Psoas muscle (tissue), 8 donors: ENCODE results near the gene TSPAN15. TPM values are rescaled to one million over a fixed set of nuclear protein-coding genes. Genes with fewer than 3 reads are reported as not detected.

Experiments used
- ATAC-seq, 4 donors: fragments of 200-7000 bp; cut with Tn5 transposase; one replicate each; pipeline ENCODE4 v1.9.1; 2020; ENCODE audit warnings: moderate library complexity in 3 of 4, mild to moderate bottlenecking in 2 of 4
- DNase-seq, 2 donors: peaks; one replicate each; pipeline ENCODE4 v3.0.0-alpha.2; 2020
- H3K27ac ChIP-seq: fragments of 200-600 bp; one replicate; pipeline ENCODE4 v1.8.0; 2022
- H3K27me3 ChIP-seq, 3 donors: fragments of 200-600 bp in 1 of 3; one replicate each; pipeline versions ENCODE4 v1.6.1 to v1.8.0; 2013 to 2022; ENCODE audit warnings: low read length in 2 of 3, mild to moderate bottlenecking in 2 of 3, moderate library complexity in 1 of 3; ENCODE audit not compliant: insufficient read depth in 3 of 3
- H3K36me3 ChIP-seq, 2 donors: fragments of 200-600 bp in 1 of 2; one replicate each; pipeline versions ENCODE4 v1.6.1 to v1.8.0; 2013 to 2022; ENCODE audit warnings: low read depth in 1 of 2, mild to moderate bottlenecking in 1 of 2, moderate library complexity in 1 of 2; ENCODE audit not compliant: insufficient read depth in 1 of 2
- H3K4me1 ChIP-seq: fragments of 200-600 bp; one replicate; pipeline ENCODE4 v1.8.0; 2022
- H3K4me3 ChIP-seq: fragments of 200-600 bp; one replicate; pipeline ENCODE4 v1.8.0; 2022; ENCODE audit warnings: mild to moderate bottlenecking
- H3K9me3 ChIP-seq: fragments of 200-600 bp; one replicate; pipeline ENCODE4 v1.8.0; 2022
- WGBS, 3 donors: extraction: QIAGEN DNeasy Blood & Tissue Kit; methylation state at CpG; one replicate each; pipeline versions ENCODE4 v1.1.6 to v1.1.7; 2013; 5-methylcytosine and 5-hydroxymethylcytosine counted together
- intact Hi-C, 2 donors: fragments of 100-400 bp; cut with DNase I; formaldehyde crosslinking; loops; one replicate each; pipeline versions ENCODE4 v1.11.0 to v1.14.2; 2022
- polyA plus RNA-seq, 3 donors: library from polyadenylated mRNA; stranded (reverse); fragments of 200-250 nt; gene quantifications; one replicate each; pipeline ENCODE4 v1.2.3, GENCODE V29; 2013
- total RNA-seq, 4 donors: library from RNA; stranded (reverse); fragmentation: NEBNext Ultra II Directional in 2 of 4; extraction: Animal tissue kit (Norgen Biotek cat#: 25700) in 2 of 4; gene quantifications; one replicate each; pipeline versions ENCODE4 v1.2.1 to v1.2.4, GENCODE V29; 2021 to 2023
- TF ChIP-seq, protein P1 (sequence below): fragments of 200-600 bp; IDR thresholded peaks from one replicate; pipeline ENCODE4 v1.8.0; 2022; ENCODE audit warnings: antibody characterized with exemption
- donor health status: healthy with polysubstance abuse.
- donor health status: DM: no; HTN: no; CAD: no; lungs with moderate emphysema.
- donor health status: Bipolar disorder and iron deficiency.
- donor health status: healthy.
- donor health status: DM: yes; HTN: yes; CAD: no.
- donor health status: DM: no; HTN: no; CAD: no.
- donor health status: DM: no; HTN: no; CAD: no.
- donor health status: DM: yes; HTN: yes; CAD: no.

The TSPAN15 gene
- total and polyA plus RNA-seq, 7 donors, result 6.3 to 35.0 (median 10.7) TPM

DNA sequence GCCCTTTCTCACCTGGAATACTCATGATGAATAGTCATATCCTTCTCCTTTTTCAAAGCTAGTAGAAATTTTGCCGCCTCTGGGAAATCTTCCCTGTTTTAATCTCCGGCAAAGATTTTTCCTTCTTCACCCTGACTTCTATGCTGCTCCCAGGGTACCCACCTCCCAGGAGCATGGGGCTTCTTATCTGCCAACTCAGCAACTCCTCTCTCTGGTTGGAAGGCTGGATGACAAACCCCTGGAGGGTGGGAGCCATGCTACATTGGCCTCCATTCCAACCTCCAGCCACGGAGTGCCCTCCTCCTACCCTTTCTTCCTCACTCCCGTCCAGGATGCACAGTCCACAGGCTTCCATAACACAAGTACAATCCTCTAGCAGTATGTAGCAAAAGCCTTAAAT is 102.1 kb downstream of the TSPAN15 start:
- TF ChIP-seq, protein P1, sequence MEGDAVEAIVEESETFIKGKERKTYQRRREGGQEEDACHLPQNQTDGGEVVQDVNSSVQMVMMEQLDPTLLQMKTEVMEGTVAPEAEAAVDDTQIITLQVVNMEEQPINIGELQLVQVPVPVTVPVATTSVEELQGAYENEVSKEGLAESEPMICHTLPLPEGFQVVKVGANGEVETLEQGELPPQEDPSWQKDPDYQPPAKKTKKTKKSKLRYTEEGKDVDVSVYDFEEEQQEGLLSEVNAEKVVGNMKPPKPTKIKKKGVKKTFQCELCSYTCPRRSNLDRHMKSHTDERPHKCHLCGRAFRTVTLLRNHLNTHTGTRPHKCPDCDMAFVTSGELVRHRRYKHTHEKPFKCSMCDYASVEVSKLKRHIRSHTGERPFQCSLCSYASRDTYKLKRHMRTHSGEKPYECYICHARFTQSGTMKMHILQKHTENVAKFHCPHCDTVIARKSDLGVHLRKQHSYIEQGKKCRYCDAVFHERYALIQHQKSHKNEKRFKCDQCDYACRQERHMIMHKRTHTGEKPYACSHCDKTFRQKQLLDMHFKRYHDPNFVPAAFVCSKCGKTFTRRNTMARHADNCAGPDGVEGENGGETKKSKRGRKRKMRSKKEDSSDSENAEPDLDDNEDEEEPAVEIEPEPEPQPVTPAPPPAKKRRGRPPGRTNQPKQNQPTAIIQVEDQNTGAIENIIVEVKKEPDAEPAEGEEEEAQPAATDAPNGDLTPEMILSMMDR, result no peak
- DNase-seq (no peak), ATAC-seq (no peak)
- no peak overlapping the region for H3K4me3 ChIP-seq
- H3K9me3 ChIP-seq, result peaks cover 23% of the 10 kb centered on the region
- WGBS, 3 donors, result 75 to 81% (median 78%) methylated on average over 4 of the region's 4 CpGs
- no peaks in the 10 kb centered on the region for H3K36me3 ChIP-seq
- intact Hi-C loops, result no loop called here
- peaks cover 0 to 24% (median 5%) of the 10 kb centered on the region in 3 donors for H3K27me3 ChIP-seq
- H3K4me1 ChIP-seq, result no peaks in the 10 kb centered on the region
- no peak overlapping the region for H3K27ac ChIP-seq

DNA sequence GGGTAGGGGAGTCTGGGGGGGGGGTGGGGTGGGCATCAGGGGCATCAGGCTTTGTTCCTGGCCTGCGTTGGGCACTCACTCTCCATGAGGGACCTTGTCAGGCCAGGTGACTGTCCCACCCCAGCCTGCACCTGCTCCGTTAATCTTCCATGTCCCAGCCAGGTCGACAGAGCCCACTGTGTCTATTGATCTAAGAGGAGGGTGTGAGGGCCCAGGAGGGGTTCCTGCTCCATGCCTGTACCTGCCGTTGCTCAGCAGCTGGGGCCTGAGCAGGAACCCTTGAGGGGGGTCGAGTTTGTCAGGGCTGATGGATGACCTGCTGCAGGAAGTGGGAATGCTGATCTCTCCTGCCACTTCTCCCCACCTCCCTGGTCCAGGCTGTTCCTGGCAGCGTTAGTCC is 103.3 kb downstream of the TSPAN15 start:
- Histone ChIP-seq H3K27ac (no peak overlapping the region), H3K9me3 (peaks cover 13% of the 10 kb centered on the region), H3K4me3 (no peak overlapping the region), H3K27me3 (peaks cover 0 to 27% (median 5%) of the 10 kb centered on the region in 3 donors), H3K4me1 (no peaks in the 10 kb centered on the region), H3K36me3 (no peaks in the 10 kb centered on the region)
- intact Hi-C loops, result no loop called here
- DNase-seq, result no peak
- TF ChIP-seq, protein P1, result no peak
- 31 to 37% (median 31%) methylated on average over 6 of the region's 6 CpGs for WGBS, 3 donors
- ATAC-seq, result no peak

Other genes with a start within 250 kb of the TSPAN15 start
- not detected for gene HKDC1, start 231.1 kb upstream of the TSPAN15 start, total RNA-seq
- gene HKDC1, start 231.1 kb upstream of the TSPAN15 start, polyA plus RNA-seq, result under 1 TPM in 2 of 3 donors, not detected in 1; 0.03 TPM
- 100 to 1,000 TPM; 212 to 336 (median 261) TPM for gene HK1, start 173.0 kb upstream of the TSPAN15 start, total RNA-seq
- gene HK1, start 173.0 kb upstream of the TSPAN15 start, polyA plus RNA-seq, result 100 to 1,000 TPM; 134 to 254 (median 216) TPM
- gene TACR2, start 34.5 kb upstream of the TSPAN15 start, total RNA-seq, result under 1 TPM; 0.21 to 0.46 (median 0.23) TPM
- gene TACR2, start 34.5 kb upstream of the TSPAN15 start, polyA plus RNA-seq, result under 1 TPM; 0.25 to 0.61 (median 0.31) TPM
- gene NEUROG3, start 122.0 kb downstream of the TSPAN15 start, total RNA-seq, result not detected
- gene NEUROG3, start 122.0 kb downstream of the TSPAN15 start, polyA plus RNA-seq, result under 1 TPM in 1 of 3 donors, not detected in 2; 0.01 TPM
- gene FAM241B, start 178.8 kb downstream of the TSPAN15 start, total RNA-seq, result 1 to 10 TPM; 1.1 to 6.2 (median 1.7) TPM
- 1 to 10 TPM; 2.8 to 5.9 (median 3.2) TPM for gene FAM241B, start 178.8 kb downstream of the TSPAN15 start, polyA plus RNA-seq